NCI-H526 (cell line): Measurements from ENCODE around the gene WNT5B.

Experiments used
- DNase-seq, 2 experiments: peaks; one replicate each; lab custom pipeline; 2025; lab: John Stamatoyannopoulos, UW

Gene WNT5B

DNA sequence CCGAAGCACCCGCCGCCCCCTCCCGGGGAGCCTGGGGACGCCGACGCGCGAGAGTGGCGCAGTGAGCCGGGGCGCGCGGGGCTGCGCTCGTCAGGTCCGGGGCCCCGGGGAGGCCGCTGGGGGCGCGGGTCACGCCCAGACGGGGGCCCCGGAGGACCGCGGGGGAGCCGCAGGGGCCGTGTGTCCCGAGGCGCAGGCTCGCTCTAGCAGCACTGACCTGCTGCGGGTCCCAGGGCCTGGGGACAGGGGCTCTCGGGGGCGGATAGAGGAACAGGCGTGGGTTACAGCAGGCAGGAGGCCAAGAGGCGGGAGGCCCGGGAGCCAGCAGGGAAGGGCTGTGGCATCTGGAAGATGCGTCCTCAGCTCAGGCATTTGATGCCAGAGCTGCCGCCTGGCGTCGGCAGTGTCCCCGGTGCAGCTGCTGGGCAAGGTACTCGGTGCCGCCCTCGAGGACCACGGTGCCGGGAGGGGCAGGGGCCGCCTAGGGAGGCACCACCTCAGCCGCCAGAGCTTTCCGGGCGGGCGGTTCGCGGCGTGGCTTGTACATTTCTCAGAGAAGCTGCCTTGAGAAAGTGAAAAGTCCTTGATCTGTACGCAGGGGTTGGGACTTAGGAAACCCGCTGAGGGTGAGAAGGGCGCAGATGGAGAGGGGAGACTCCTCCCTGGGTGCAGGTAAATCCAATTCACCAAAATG, 1.2 kb downstream of the WNT5B start:
- peak; percentile 33 to 83 for DNase-seq

GRCh38 chr12:1630827-1631591, 2.0 kb downstream of the WNT5B start:
- no peak for DNase-seq

DNA sequence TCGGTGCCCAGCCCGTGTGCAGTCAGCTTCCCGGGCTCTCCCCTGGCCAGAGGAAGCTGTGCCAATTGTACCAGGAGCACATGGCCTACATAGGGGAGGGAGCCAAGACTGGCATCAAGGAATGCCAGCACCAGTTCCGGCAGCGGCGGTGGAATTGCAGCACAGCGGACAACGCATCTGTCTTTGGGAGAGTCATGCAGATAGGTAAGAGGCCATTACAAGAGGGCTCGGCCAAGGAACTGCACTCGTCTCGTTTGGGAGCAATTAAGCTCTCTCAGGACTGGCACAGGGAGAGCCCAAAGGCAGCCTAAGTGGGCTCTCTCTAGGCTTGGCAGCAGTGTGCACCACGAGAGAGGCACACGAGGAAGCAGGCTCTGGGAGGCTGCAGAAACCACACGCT, 3.7 kb downstream of the WNT5B start:
- DNase-seq: no peak

- DNase-seq: no peak
These were observed 4.4 kb downstream of the WNT5B start for GRCh38 chr12:1633459-1633858.

DNA sequence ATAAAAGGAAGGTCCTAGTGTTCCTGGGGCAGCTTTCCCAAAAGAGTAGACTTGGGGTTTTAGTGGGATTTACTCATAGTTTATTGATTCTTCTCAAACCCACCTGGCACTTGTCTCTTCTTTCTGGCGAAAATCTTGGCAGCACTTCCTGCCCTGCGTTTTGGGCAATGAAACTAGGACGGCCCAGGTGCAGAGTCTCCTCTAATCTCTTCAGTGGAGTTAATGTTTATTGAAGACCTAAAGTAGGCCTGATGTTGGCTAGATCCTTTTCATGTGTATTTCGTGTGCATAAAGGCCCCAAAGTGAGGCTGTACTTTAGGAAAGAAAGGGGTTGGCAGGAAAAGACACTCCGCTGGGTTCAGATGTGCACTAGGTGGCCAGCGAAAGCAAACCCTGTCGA, 5.1 kb downstream of the WNT5B start:
- no peak for DNase-seq

- peak; percentile 15 to 74 for DNase-seq
These were observed 5.7 kb downstream of the WNT5B start for GRCh38 chr12:1634590-1635191.

DNA sequence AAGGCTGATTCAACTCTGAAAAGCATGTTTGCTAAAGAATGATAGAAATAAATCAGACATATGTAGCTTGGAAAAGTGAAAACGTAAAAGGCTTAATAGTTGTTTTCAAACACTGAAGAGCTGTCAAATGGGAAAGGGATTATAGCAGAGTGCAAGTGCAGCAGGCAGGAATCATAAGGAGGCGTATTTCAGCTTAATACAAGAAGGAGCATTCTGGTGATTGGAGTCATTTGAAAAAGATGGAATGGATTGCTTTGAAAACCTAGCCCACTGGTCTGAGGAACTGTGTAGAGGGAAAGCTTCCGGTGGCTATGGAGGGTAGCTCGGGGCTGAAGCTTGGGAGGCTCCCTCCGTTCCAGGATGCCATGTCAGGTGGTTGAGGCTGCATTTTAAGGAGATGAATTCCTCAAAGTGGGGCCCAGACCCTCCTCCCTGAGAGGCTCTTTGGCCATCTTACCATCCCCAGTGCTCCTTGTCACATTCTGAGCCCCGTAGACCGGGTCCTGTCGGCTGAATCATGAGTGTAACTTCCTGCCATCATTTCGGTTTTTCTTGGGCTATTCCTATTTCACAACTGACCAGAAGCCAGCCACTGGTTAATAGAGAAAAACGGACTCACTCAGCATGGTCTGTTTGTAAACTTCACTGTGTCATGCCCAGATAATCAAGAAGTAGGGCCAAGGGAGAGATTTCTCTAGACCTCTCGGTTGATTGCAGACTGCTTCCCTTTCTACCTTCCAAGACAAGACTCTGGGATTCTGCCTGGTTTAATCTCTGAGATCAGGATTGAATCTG, 6.5 kb downstream of the WNT5B start:
- DNase-seq: no peak

GRCh38 chr12:1638203-1638602, 9.2 kb downstream of the WNT5B start:
- DNase-seq: no peak

- DNase-seq: no peak
These were observed 10.5 kb downstream of the WNT5B start for GRCh38 chr12:1639538-1639937.

- no peak for DNase-seq
These were observed 11.6 kb downstream of the WNT5B start for GRCh38 chr12:1640328-1641234.

GRCh38 chr12:1642513-1642912, 13.5 kb downstream of the WNT5B start:
- DNase-seq: no peak

DNA sequence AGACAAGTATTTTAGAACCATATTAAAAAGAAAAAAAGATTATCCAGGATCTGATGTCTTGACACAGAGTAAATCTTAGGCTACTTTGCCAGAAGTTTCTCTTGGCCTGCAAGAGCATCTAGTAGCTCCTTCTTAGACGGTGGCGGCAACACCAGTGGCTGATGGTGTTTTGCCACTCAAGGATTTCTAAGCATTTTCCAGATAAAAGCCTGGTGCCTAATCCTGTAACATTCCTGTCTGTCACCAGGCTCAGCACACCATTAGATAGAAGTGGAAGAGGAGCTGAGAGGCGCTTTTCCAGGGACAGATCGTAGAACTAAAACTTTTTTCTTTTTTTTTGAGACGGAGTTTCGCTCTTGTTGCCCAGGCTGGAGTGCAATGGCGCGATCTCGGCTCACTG, 14.0 kb downstream of the WNT5B start:
- no peak for DNase-seq

DNA sequence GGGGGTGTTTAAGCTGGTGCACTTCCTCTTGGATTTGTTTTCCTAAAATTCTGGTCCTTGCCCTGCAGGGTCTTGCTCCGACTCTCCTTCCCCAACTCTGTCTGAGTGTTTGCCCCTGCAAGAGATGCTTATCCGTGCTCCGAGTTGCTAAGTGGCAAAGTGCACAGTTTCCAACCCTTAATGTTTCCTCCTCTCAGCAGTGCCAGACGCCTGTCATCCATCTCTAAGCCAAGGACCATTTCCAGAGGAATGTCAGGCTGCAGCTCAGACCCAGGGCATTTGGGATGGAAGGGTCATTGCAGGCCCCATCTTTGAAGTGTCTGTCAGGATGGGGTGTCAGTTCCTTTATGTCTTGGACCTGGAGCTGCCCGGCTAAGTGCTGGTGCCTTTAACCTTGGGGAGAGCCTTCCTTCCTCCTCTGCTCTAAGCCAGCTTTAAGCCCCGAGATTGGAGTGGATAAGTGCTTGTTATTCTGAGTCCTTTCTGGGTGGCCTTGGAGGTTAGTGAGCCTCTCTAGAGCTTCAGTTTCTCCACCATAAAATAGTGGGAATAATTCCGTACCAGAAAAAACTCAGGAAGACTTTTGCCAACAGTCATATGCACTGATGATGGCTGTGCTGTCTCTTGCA, 15.0 kb downstream of the WNT5B start:
- DNase-seq: no peak

DNA sequence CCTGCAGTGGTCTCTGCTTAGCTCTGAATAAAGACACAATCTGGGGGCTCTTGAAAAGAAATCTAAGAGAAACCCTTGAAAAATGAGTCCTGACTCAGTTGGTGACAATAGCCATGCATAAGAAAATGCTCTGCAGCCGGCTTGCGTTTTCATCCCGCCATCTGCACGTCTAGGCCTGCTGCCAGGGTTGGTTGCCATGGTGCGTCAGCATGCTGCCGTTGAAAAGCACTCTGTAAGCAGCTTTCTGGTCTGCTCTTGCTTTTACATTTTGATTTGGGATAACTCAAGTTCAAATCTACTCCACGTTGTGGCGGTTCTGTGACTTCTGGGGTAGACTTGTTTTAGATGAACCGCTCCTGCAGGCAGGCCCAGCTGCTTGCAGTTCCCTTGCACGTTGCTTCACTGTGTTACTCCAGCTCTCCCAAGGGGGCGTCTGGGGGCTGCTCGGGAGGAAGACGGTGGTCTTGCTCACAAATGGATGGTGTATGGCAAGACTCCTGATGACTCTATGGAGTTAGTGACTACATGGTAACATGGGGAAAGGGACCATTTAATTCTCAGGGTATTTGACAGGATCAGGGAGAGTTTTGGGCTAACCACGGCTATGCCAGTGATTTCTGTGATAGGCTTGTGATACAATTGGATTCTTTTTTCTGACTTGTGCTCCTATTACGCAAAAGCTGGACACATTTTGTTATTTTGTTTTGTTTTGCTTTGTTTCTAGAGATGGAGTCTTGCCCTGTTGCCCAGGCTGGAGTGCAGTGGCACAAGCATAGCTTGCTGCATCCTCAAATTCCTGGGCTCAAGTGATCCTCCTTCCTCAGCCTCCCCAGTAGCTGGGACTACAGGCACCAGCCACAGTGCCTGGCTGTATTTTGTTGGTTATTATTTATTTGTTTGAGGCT, 15.8 kb downstream of the WNT5B start:
- peak in 1 of 2 experiments; percentile 69 for DNase-seq

GRCh38 chr12:1645819-1646218, 16.8 kb downstream of the WNT5B start:
- DNase-seq: no peak

GRCh38 chr12:1646569-1647284, 17.7 kb downstream of the WNT5B start:
- DNase-seq: no peak

DNA sequence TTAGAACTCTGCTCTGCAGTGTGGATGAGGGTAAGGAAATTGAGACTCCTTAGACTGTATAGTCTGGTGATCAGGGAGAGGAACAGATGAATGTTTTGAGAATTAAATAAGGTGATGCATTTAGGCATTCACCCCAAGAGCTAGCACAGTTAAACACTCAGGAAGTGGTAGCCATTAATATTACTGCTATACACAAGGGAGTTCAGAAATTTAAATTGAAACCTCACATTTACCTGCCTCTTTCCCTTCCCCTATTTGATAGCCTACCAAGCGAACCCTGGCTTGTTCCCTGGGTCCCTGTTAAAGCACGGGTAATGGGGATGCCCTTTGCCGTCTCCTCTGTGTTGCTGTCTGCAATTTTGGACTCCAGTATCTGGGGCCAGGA, 18.2 kb downstream of the WNT5B start:
- no peak for DNase-seq

DNA sequence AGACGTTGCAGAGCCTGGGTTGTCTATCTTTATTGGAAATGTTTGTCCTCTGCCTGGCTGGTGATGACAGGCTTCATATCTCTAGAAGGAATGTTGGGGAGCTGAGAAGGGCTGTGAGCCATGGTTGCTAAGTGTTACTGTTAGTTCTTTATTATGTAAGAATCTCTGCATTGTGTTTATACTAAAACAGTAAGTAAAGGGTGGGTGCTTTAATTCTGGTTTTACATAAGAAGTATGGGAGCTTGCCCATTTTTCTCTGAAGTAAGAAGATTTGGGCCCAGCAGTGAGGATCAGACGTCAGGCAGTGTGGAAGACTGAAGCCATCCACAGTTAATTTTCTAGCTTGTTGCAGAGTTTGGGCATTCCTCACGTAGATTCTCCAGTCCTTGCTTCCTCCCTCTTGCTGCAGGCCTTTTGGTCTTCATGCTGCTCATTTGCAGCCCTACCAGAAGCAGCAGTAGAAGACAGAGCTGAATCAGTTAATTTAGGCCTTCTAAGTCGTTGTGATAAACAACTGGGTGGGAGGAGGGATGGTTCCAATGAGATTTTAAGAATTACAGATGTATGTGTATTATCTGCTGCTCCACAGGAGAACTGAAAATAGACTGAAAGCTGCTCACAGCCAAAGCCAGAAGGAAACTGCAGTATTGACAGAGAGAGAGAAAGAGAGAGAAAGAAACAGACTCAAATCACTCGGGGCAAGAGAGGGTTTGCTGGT, 21.4 kb downstream of the WNT5B start:
- DNase-seq: no peak

- no peak for DNase-seq
These were observed 21.9 kb downstream of the WNT5B start for GRCh38 chr12:1650978-1651361.
